WI38 (cell line): ENCODE data around the gene LGALS3BP.
A peak's percentile ranks its signal among the peaks of the same experiment; 100 is the strongest.

ENCODE experiments used
- H3K4me3 ChIP-seq: 2 replicates; pipeline ENCODE4 v1.5.1; 2011; ENCODE audit warnings: low read depth, mild to moderate bottlenecking, control low read depth, low read length
- CTCF ChIP-seq: IDR thresholded peaks from 2 replicates; pipeline ENCODE4 v1.5.1; 2012; ENCODE audit warnings: low read depth, mild to moderate bottlenecking, control low read depth, low read length

LGALS3BP gene

GRCh38 chr17:78973792-78974520 is 5.8 kb downstream of the LGALS3BP start:
- no peak overlapping the region for H3K4me3 ChIP-seq
- no peak for TF ChIP-seq CTCF

- no peak for TF ChIP-seq CTCF
- H3K4me3 ChIP-seq, result no peak overlapping the region
Measured at GRCh38 chr17:78973196-78973595, 6.5 kb downstream of the LGALS3BP start.

GRCh38 chr17:78972507-78973105 is 7.1 kb downstream of the LGALS3BP start:
- TF ChIP-seq CTCF, result no peak
- H3K4me3 ChIP-seq, result no peak overlapping the region

GRCh38 chr17:78971756-78972506 is 7.8 kb downstream of the LGALS3BP start:
- H3K4me3 ChIP-seq, result no peak overlapping the region
- no peak for TF ChIP-seq CTCF

- H3K4me3 ChIP-seq, result no peak overlapping the region
- TF ChIP-seq CTCF, result peak; percentile 69
Measured at GRCh38 chr17:78970834-78971755, 8.6 kb downstream of the LGALS3BP start.

- no peak for TF ChIP-seq CTCF
- no peak overlapping the region for H3K4me3 ChIP-seq
Measured at GRCh38 chr17:78969865-78970264, 9.9 kb downstream of the LGALS3BP start.
